ENCODE data around the gene PIGZ. TPM values are rescaled to one million over a fixed set of nuclear protein-coding genes. Genes with fewer than 3 reads are reported as not detected.
A peak's percentile ranks its signal among the peaks of the same experiment; 100 is the strongest.

The PIGZ gene
- total RNA-seq, 1 experiment from 2014 or later = 0.15 TPM

GRCh38 chr3:196942915-196943277, 25.7 kb downstream of the PIGZ start:
- Histone ChIP-seq H3K9ac (ENCODE audit: extremely low read depth, insufficient read length, low read length) (peak overlapping the region; percentile 85), H3K56ac (ENCODE audit: insufficient read length, low read depth, low read length) (no peak overlapping the region), H3K23me2 (ENCODE audit: insufficient read length, low read depth, low read length, poor library complexity, severe bottlenecking) (peaks cover 8% of the 10 kb centered on the region), H3K4me2 (ENCODE audit: insufficient read depth, insufficient read length, low read length) (peak overlapping the region; percentile 100), H4K8ac (replicated peaks; ENCODE audit: insufficient read length, low read depth, low read length) (no peak overlapping the region), H3K4ac (ENCODE audit: low read depth, low read length) (no peak overlapping the region), H3K79me1 (ENCODE audit: insufficient read depth, low read depth, low read length, poor library complexity, severe bottlenecking) (peaks cover 5% of the 10 kb centered on the region), H3K79me2 (ENCODE audit: insufficient read depth, low read length) (peaks cover 18% of the 10 kb centered on the region; the same call in 1 of the 2 replicates), H3K27ac (ENCODE audit: insufficient read length, low read depth, low read length) (no peak overlapping the region), H2BK12ac (ENCODE audit: insufficient read length, low read depth, low read length) (no peak overlapping the region), H3K9me3 (ENCODE audit: control insufficient read depth, low read depth, low read length) (no peaks in the 10 kb centered on the region), H3K23ac (ENCODE audit: insufficient read length, low read depth, low read length) (peak overlapping the region; percentile 93), H4K20me1 (ENCODE audit: control insufficient read depth, insufficient read depth, insufficient read length) (no peaks in the 10 kb centered on the region), H2BK120ac (ENCODE audit: low read depth, low read length, poor library complexity, severe bottlenecking) (no peak overlapping the region), H2BK20ac (ENCODE audit: low read depth, low read length, poor library complexity, severe bottlenecking) (no peak overlapping the region), H2BK15ac (ENCODE audit: low read depth, low read length) (no peak overlapping the region), H3K14ac (ENCODE audit: insufficient read depth, low read length) (peak overlapping the region; percentile 91), H4K5ac (ENCODE audit: insufficient read length, low read depth, low read length) (no peak overlapping the region), H4K91ac (ENCODE audit: insufficient read length, low read depth, low read length) (no peak overlapping the region), H2AK5ac (ENCODE audit: insufficient read length, low read length) (no peak overlapping the region), H2BK5ac (ENCODE audit: insufficient read length, low read length) (no peak overlapping the region), H2AFZ (ENCODE audit: low read length) (no peak overlapping the region), H3T11ph (ENCODE audit: low read length) (no peak overlapping the region), H3K4me1 (ENCODE audit: insufficient read depth, low read length) (peaks cover 3% of the 10 kb centered on the region; the same call in 1 of the 2 replicates), H3K18ac (ENCODE audit: insufficient read length, low read depth, low read length) (no peak overlapping the region), H3K27me3 (ENCODE audit: insufficient read depth, low read length) (no peaks in the 10 kb centered on the region)
- TF ChIP-seq, protein P1, sequence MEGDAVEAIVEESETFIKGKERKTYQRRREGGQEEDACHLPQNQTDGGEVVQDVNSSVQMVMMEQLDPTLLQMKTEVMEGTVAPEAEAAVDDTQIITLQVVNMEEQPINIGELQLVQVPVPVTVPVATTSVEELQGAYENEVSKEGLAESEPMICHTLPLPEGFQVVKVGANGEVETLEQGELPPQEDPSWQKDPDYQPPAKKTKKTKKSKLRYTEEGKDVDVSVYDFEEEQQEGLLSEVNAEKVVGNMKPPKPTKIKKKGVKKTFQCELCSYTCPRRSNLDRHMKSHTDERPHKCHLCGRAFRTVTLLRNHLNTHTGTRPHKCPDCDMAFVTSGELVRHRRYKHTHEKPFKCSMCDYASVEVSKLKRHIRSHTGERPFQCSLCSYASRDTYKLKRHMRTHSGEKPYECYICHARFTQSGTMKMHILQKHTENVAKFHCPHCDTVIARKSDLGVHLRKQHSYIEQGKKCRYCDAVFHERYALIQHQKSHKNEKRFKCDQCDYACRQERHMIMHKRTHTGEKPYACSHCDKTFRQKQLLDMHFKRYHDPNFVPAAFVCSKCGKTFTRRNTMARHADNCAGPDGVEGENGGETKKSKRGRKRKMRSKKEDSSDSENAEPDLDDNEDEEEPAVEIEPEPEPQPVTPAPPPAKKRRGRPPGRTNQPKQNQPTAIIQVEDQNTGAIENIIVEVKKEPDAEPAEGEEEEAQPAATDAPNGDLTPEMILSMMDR (conservative IDR thresholded peaks at IDR 0.05) = no peak
- Mint-ChIP-seq H3K9me3 (no peaks in the 10 kb centered on the region; a peak in 1 of 5 replicates), H3K27ac (peak overlapping the region; percentile 76 to 95 (median 84); a peak in 5 of 7 replicates), H3K4me1 (peaks cover 21 to 34% of the 10 kb centered on the region in 2 experiments), H3K27me3 (ENCODE audit: low read depth) (peaks cover 2% of the 10 kb centered on the region; the same call in 1 of the 2 replicates), H3K36me3 (ENCODE audit: insufficient read depth in 1 of 3, low read depth in 3 of 3) (peaks cover 17 to 35% (median 20%) of the 10 kb centered on the region in 3 experiments; a peak in 6 of 7 replicates), H3K4me3 (peak overlapping the region; percentile 97)
- no CpG with 5 or more reads among the region's 25 CpGs for WGBS (ENCODE audit: extremely low coverage, insufficient read length, low lambda C conversion rate)
- no peak for DNase-seq
